HepG2 (cell line): ENCODE measurements around the gene GFAP. TPM values are rescaled to one million over a fixed set of nuclear protein-coding genes. Genes with fewer than 3 reads are reported as not detected.
A peak's percentile ranks its signal among the peaks of the same experiment; 100 is the strongest.

Experiments
- GPBP1L1 ChIP-seq: sonication (generic); formaldehyde crosslinking; IDR thresholded peaks from 2 replicates; pipeline ENCODE4 v1.5.0; 2020; ENCODE audit warnings: mild to moderate bottlenecking, missing genetic modification reagents
- HOXA3 ChIP-seq: sonication (generic); formaldehyde crosslinking; IDR thresholded peaks from 2 replicates; pipeline ENCODE4 v1.5.0; 2020; ENCODE audit warnings: missing genetic modification reagents
- MAF1 ChIP-seq: sonication (generic); formaldehyde crosslinking; IDR thresholded peaks from 2 replicates; pipeline ENCODE4 v1.5.0; 2020; ENCODE audit warnings: missing genetic modification reagents, borderline replicate concordance
- REL ChIP-seq: sonication (generic); formaldehyde crosslinking; conservative IDR thresholded peaks from 2 replicates; pipeline ENCODE4 v1.8.0; 2022; ENCODE audit warnings: mild to moderate bottlenecking, missing genetic modification reagents, moderate library complexity
- SIN3B ChIP-seq: fragments of 150-350 bp; IDR thresholded peaks from 2 replicates; pipeline ENCODE4 v1.6.1; 2014; ENCODE audit warnings: low read length
- SIX1 ChIP-seq: sonication (generic); formaldehyde crosslinking; IDR thresholded peaks from 2 replicates; pipeline ENCODE4 v1.4.0; 2020; ENCODE audit warnings: missing genetic modification reagents, borderline replicate concordance
- SKI ChIP-seq: fragments of 450-650 bp; IDR thresholded peaks from one replicate; pipeline ENCODE4 v1.6.1; 2018; ENCODE audit warnings: mild to moderate bottlenecking; ENCODE audit not compliant: partially characterized antibody
- SKIL ChIP-seq: sonication (generic); formaldehyde crosslinking; IDR thresholded peaks from 2 replicates; pipeline ENCODE4 v1.8.0; 2022; ENCODE audit warnings: missing genetic modification reagents, mild to moderate bottlenecking, moderate library complexity, borderline replicate concordance
- SOX5 ChIP-seq: IDR thresholded peaks from 2 replicates; pipeline ENCODE4 v1.6.1; 2016; ENCODE audit warnings: borderline replicate concordance
- ZFX ChIP-seq: sonication (generic); formaldehyde crosslinking; IDR thresholded peaks from 2 replicates; pipeline ENCODE4 v1.4.0; 2020; ENCODE audit warnings: mild to moderate bottlenecking, low read depth, missing genetic modification reagents, moderate library complexity
- ZFY ChIP-seq: sonication (generic); formaldehyde crosslinking; IDR thresholded peaks from 2 replicates; pipeline ENCODE4 v1.4.0; 2020; ENCODE audit warnings: missing genetic modification reagents
- ZNF10 ChIP-seq: sonication (generic); formaldehyde crosslinking; IDR thresholded peaks from 2 replicates; pipeline ENCODE4 v1.4.0; 2020; ENCODE audit warnings: mild to moderate bottlenecking, low read depth, missing genetic modification reagents, borderline replicate concordance
- ZNF30 ChIP-seq: sonication (generic); formaldehyde crosslinking; IDR thresholded peaks from 2 replicates; pipeline ENCODE4 v1.5.0; 2020; ENCODE audit warnings: mild to moderate bottlenecking, missing genetic modification reagents
- ZNF432 ChIP-seq: sonication (generic); formaldehyde crosslinking; IDR thresholded peaks from 2 replicates; pipeline ENCODE4 v1.5.0; 2020; ENCODE audit warnings: missing genetic modification reagents, mild to moderate bottlenecking, borderline replicate concordance
- ZNF563 ChIP-seq: sonication (generic); formaldehyde crosslinking; IDR thresholded peaks from 2 replicates; pipeline ENCODE4 v1.8.0; 2022; ENCODE audit warnings: mild to moderate bottlenecking, moderate library complexity, missing genetic modification reagents
- ZNF609 ChIP-seq: sonication (generic); formaldehyde crosslinking; IDR thresholded peaks from 2 replicates; pipeline ENCODE4 v1.4.0; 2020; ENCODE audit warnings: mild to moderate bottlenecking, missing genetic modification reagents, borderline replicate concordance
- ZNF776 ChIP-seq: sonication (generic); formaldehyde crosslinking; IDR thresholded peaks from 2 replicates; pipeline ENCODE4 v1.4.0; 2020; ENCODE audit warnings: mild to moderate bottlenecking, missing genetic modification reagents
- polyA plus RNA-seq, 8 experiments: library from polyadenylated mRNA; depleted of rRNA in 3 of 8; stranded (reverse) in 7 of 8; unstranded in 1 of 8; fragments of >200 nt; fragmentation: Illumina TruSeq in 4 of 8; extraction: Trizol in 4 of 8; gene quantifications; 2 replicates each; pipeline versions ENCODE4 v1.2.1 to v1.2.3, GENCODE V29; 2011 to 2016; ENCODE audit warnings: low read depth in 4 of 8, missing spikeins in 1 of 8, mixed read lengths in 1 of 8; ENCODE audit not compliant: insufficient read depth in 1 of 8
- total RNA-seq, 5 experiments: library from RNA; depleted of rRNA; stranded (reverse); fragments of >200 nt; fragmentation: Illumina TruSeq; extraction: Trizol; gene quantifications; 2 replicates each; pipeline ENCODE4 v1.2.3, GENCODE V29; 2016; ENCODE audit warnings: low read depth in 1 of 5

GFAP gene
- total and polyA plus RNA-seq, 2 of the 13 experiments (the other 11 are each of a cell fraction or from before 2014, with no cell fraction given): 0.11 to 0.29 TPM

GRCh38 chr17:44947461-44948314, 32.4 kb upstream of the GFAP start, which contains the start of gene KIF18B (continued):
- TF ChIP-seq ZNF609 (peak; percentile 57), REL (peak; percentile 16; the same call in 1 of the 2 replicates), ZNF776 (CRISPR knock-in tag) (peak; percentile 71; the same call in 1 of the 2 replicates), ZNF432 (CRISPR knock-in tag) (no peak), GPBP1L1 (CRISPR knock-in tag) (no peak), SOX5 (CRISPR knock-in tag) (peak; percentile 6; the same call in 1 of the 2 replicates), MAF1 (CRISPR knock-in tag) (peak; percentile 88), SKI (no peak), ZFX (peak; percentile 92), SIX1 (CRISPR knock-in tag) (no peak), HOXA3 (CRISPR knock-in tag) (peak; percentile 68), ZNF30 (CRISPR knock-in tag) (0 out of 2 replicates have a peak, but pooled peaks have one; percentile 6), ZNF563 (CRISPR knock-in tag) (0 out of 2 replicates have a peak, but pooled peaks have one; percentile 25), ZFY (CRISPR knock-in tag) (peak; percentile 92), ZNF10 (CRISPR knock-in tag) (no peak), SKIL (0 out of 2 replicates have a peak, but pooled peaks have one; percentile 16), SIN3B (peak; percentile 99)
